ENCODE measurements around the gene PRDM1. TPM values are rescaled to one million over a fixed set of nuclear protein-coding genes. Genes with fewer than 3 reads are reported as not detected.

PRDM1 gene
- total RNA-seq, 1 donor from 2014 or later: 2.3 TPM

- Mint-ChIP-seq H3K27ac (no peak overlapping the region), H3K9me3 (no peaks in the 10 kb centered on the region), H3K4me1 (peaks cover 6% of the 10 kb centered on the region), H3K36me3 (no peaks in the 10 kb centered on the region), H3K27me3 (ENCODE audit: low read depth) (peaks cover 40% of the 10 kb centered on the region), H3K4me3 (no peak overlapping the region)
- TF ChIP-seq CTCF (IDR thresholded peaks at IDR 0.05; ENCODE audit: unreplicated experiment): no peak
- DNase-seq (ENCODE audit: low spot score in 2 of 2, unreplicated experiment in 2 of 2): no peak
These were observed 39.9 kb upstream of the PRDM1 start for GRCh38 chr6:106046116-106046853.

GRCh38 chr6:106046854-106047200 lies 39.3 kb upstream of the PRDM1 start:
- no peak for TF ChIP-seq CTCF (IDR thresholded peaks at IDR 0.05; ENCODE audit: unreplicated experiment)
- Mint-ChIP-seq H3K36me3 (no peaks in the 10 kb centered on the region), H3K27me3 (ENCODE audit: low read depth) (peaks cover 46% of the 10 kb centered on the region), H3K4me1 (peaks cover 6% of the 10 kb centered on the region), H3K27ac (no peak overlapping the region), H3K9me3 (no peaks in the 10 kb centered on the region), H3K4me3 (no peak overlapping the region)
- DNase-seq (ENCODE audit: low spot score in 2 of 2, unreplicated experiment in 2 of 2): no peak

- no peak overlapping the region for H3K27ac Mint-ChIP-seq
- no peak for TF ChIP-seq CTCF (IDR thresholded peaks at IDR 0.05; ENCODE audit: unreplicated experiment)
- H3K4me1 Mint-ChIP-seq: peaks cover 6% of the 10 kb centered on the region
- H3K9me3 Mint-ChIP-seq: no peaks in the 10 kb centered on the region
- peaks cover 56% of the 10 kb centered on the region for H3K27me3 Mint-ChIP-seq (ENCODE audit: low read depth)
- no peak for DNase-seq (ENCODE audit: low spot score in 2 of 2, unreplicated experiment in 2 of 2)
- no peak overlapping the region for H3K4me3 Mint-ChIP-seq
- no peaks in the 10 kb centered on the region for H3K36me3 Mint-ChIP-seq
These were observed 37.8 kb upstream of the PRDM1 start for GRCh38 chr6:106048336-106048735.

- H3K4me3 Mint-ChIP-seq: no peak overlapping the region
- DNase-seq (ENCODE audit: low spot score in 2 of 2, unreplicated experiment in 2 of 2): no peak
- no peak overlapping the region for H3K27ac Mint-ChIP-seq
- peaks cover 6% of the 10 kb centered on the region for H3K4me1 Mint-ChIP-seq
- H3K36me3 Mint-ChIP-seq: no peaks in the 10 kb centered on the region
- H3K27me3 Mint-ChIP-seq (ENCODE audit: low read depth): peaks cover 62% of the 10 kb centered on the region
- no peak for TF ChIP-seq CTCF (IDR thresholded peaks at IDR 0.05; ENCODE audit: unreplicated experiment)
- H3K9me3 Mint-ChIP-seq: no peaks in the 10 kb centered on the region
These were observed 35.6 kb upstream of the PRDM1 start for GRCh38 chr6:106050538-106050937.

GRCh38 chr6:106051226-106051625 lies 34.9 kb upstream of the PRDM1 start:
- peaks cover 63% of the 10 kb centered on the region for H3K27me3 Mint-ChIP-seq (ENCODE audit: low read depth)
- peaks cover 6% of the 10 kb centered on the region for H3K4me1 Mint-ChIP-seq

More at GRCh38 chr6:106051226-106051625, 34.9 kb upstream of the PRDM1 start:
- H3K4me3 Mint-ChIP-seq: no peak overlapping the region
- H3K9me3 Mint-ChIP-seq: no peaks in the 10 kb centered on the region
- H3K27ac Mint-ChIP-seq: no peak overlapping the region
- no peaks in the 10 kb centered on the region for H3K36me3 Mint-ChIP-seq
- DNase-seq (ENCODE audit: low spot score in 2 of 2, unreplicated experiment in 2 of 2): no peak
- TF ChIP-seq CTCF (IDR thresholded peaks at IDR 0.05; ENCODE audit: unreplicated experiment): no peak

Measured in mesothelial cell of epicardium (in vitro differentiated cells).